Retinal pigment epithelial cell (primary cell): Measurements from ENCODE around the gene ABCB8.

Source experiments
- DNase-seq: peaks from one replicate; pipeline ENCODE4 v3.0.0-alpha.2; 2010; ENCODE audit warnings: low read depth
- H3K4me3 ChIP-seq: 2 replicates; pipeline ENCODE4 v1.5.1; 2011; ENCODE audit warnings: mild to moderate bottlenecking, low read length, control low read depth, moderate library complexity
- TF ChIP-seq, protein P1 (sequence below): conservative IDR thresholded peaks from 2 replicates; pipeline ENCODE4 v1.5.1; 2011; ENCODE audit warnings: low read depth, low read length, control low read depth, inconsistent platforms

Gene ABCB8

DNA sequence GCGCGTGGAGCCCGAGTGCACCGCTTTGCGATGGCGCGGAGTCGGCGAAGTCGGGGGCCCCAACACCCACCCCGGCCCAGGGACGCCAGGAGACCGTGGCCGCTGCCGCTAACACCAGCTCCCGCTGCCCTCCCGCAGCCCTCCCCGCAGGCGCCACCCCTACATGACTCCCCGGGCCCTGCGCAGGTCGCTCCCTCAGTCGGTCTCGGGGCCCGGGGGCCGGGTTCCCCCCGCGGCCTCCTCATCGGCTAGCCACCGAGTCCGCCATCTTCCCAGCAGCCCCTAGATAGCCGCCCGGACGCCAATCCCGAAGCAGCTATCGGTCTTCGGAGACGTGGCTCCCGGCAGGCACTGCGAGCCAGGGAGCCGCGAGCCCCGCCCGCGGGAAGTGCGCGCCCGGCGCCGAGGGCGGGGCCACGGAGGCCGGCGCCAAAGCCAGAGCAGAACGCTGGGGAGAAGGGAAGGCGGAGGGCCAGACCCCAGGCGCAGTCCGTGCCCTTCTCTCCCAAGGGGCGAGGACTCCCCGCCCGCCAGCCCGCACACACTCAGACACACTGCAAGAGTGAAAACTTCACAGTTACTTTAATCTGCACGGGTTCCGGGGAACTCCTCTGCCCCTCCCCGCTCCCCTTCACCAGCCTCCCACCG, 52.4 kb downstream of the ABCB8 start, which contains the start of gene FASTK:
Gene FASTK, minus strand, starts transcription at position 288 of the 648 bp plus-strand sequence. Its CDS starts 43 bp downstream, at position 245.
- TF ChIP-seq, protein P1, sequence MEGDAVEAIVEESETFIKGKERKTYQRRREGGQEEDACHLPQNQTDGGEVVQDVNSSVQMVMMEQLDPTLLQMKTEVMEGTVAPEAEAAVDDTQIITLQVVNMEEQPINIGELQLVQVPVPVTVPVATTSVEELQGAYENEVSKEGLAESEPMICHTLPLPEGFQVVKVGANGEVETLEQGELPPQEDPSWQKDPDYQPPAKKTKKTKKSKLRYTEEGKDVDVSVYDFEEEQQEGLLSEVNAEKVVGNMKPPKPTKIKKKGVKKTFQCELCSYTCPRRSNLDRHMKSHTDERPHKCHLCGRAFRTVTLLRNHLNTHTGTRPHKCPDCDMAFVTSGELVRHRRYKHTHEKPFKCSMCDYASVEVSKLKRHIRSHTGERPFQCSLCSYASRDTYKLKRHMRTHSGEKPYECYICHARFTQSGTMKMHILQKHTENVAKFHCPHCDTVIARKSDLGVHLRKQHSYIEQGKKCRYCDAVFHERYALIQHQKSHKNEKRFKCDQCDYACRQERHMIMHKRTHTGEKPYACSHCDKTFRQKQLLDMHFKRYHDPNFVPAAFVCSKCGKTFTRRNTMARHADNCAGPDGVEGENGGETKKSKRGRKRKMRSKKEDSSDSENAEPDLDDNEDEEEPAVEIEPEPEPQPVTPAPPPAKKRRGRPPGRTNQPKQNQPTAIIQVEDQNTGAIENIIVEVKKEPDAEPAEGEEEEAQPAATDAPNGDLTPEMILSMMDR: no peak
- DNase-seq: no peak
- peak within 1 kb of the TSS; percentile 73 for H3K4me3 ChIP-seq

DNA sequence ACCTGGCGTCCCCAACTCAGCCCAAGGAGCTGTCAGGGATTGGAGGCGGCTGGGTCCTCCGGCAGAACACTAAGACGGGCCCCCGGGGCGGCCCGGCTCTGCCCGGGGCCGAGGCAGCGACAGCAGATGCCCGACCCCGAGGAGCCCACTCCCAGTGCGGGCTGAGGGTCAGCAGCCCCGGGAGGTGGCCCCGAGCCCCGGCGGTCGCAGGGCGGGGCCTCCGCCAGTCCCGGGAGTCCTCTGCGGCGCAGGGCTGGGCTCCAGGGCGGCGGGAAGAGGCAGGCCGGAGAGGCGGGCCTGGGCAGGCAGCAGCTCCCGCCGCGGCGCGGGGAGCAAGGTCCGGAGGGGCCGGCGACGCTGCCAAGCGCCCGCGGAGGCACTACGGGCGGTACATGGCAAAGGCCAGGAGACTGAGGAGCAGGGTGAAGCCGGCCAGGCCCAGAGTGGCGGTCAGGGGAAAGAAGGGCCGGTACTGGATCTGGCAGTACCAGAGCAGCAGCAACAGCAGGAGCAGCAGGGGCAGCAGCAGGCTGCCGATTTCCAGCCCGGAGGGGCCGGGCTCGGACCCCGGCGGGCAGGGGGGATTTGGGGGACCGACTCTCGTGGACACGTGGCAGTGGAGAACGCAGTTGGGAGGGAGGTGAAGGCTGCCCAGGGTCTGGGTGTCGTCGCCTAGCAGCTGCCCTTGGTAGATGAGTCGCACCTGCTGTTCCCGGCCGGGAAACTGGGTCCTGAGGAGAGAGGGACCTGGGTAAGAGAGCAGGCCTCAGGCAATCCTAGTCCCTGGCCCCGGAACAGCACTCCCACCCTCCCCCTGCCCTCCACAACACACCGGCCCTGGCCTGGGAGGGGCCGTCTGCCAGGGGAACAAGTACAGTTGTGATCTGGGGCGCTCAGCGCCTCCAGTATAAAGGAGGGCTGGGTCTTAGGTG, 53.2 kb downstream of the ABCB8 start:
- TF ChIP-seq, protein P1: no peak
- no peak for DNase-seq
- H3K4me3 ChIP-seq: peak overlapping the region; percentile 72

DNA sequence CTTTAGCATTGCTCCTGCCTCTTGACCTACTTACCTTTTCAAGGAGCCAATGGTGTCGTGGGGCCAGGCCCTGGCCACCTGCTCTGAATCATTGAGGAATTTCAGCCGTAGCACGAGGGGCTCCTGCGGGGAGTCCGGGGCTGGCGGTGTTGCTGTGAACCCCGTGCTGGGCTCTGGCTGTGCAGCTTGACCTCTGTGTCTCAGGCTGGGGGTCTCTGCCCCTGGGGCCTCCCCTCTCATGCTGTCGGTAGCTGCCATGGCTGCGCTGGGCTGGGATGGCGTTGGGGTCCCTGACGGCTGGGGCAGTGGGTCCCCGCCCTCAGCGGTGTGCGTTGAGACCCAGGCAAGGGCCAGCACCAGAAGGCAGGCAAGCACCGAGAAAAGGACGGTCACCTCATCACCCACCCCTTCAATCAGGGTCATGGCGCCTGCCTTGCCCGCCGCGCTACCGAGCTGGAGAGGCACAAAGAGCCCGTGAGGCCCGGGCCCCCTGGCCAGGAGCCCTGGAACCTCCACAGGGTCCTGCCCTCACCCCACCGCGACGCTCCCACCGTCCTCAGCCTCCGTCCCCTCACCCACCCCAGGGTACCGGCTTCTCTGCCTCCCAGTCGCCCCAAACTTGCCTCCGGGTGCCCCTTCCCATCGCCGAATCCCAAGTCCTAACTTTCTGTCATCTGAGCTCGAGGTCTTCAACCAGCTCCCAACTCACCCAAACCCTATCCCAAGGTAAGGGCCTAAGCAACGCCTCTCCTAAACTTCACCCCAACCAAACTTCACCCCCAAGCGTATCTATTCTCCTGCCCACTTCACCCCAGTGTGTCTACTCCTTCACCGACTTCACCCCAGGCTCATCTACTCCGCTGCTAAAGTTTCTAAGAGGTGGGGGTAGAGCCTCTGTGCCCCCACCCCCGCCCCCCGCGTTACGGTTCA, 54.2 kb downstream of the ABCB8 start:
- TF ChIP-seq, protein P1: no peak
- H3K4me3 ChIP-seq: peak overlapping the region; percentile 72
- DNase-seq: no peak

DNA sequence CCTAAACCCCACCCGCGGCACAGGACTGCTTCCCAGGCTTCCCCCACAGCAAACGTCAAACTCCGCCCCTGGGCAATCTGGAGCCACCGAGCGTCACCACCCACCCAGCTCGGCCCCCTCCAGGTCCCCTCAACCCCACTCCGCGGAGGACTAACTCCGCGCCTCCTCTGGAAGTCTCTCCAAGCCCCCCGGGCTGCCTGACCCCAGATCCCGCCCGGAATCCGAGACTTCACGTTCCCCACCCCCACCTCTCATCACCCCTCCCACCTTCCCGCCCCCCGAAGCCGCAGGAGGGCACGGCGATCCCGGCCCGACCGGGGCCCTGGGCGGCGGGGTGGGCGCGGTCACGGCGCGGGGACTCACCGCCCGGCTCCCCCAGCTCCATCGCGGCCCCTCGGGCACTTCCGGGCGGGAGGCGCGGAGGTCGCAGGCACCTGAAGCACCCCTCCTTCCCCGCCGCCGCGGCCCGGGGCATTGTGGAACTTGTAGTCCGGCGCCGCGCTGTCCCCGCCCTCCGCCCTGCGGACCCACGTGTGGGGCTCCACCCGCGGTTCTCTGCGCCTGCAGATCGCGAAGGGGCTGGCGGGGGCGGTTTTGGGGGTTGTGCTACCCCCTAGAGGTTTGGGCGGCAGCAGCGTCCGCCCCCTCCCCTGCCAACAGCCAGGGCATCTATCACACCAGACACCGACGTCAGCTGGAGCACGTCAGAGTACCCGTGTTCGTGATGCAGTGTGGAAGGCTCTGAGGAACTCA, 55.0 kb downstream of the ABCB8 start, which contains the start of gene TMUB1:
Gene TMUB1, minus strand, starts transcription at position 423 of the 753 bp plus-strand sequence. CDS start 930 bp downstream, outside the sequence.
- TF ChIP-seq, protein P1: no peak
- H3K4me3 ChIP-seq: peak within 1 kb of the TSS; percentile 72
- no peak for DNase-seq

DNA sequence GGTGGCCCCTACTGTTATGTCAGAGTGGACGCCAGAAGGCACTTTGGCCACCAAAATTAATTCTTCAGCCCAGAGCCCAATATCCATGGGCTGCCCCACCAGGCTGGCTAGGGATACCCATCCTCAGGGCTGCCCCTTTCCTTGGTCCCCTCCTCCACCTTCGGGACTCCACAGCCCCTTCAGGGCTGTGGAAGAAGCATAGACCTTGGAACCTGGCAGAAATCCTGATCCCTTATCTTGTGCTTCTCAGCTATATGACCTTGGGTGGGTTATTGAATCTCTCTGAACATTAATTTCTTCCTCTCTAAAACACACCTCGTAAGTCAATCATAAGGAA, 55.5 kb downstream of the ABCB8 start:
- DNase-seq: no peak
- TF ChIP-seq, protein P1: no peak
- H3K4me3 ChIP-seq: peak overlapping the region; percentile 72

DNA sequence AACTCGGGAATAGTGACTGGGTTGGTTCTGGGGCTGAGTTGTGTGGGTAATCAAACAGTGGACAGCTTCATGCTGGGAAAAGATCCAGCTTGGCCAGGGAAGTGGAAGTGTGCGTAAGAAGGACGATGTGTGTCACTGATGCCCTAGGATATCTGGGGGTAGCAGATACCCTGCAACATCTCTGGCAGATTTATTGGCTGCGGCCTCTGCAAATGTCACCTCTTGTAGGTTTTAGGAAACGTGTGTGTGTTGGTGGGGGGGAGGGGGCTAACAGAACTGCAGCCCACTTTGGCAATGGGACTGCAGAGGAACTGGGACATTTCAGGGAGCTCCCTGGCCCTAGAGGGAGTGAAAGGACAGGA, 57.1 kb downstream of the ABCB8 start:
- peak overlapping the region; percentile 47 for H3K4me3 ChIP-seq
- DNase-seq: no peak
- TF ChIP-seq, protein P1: no peak
